ENCODE data around the gene DHRS2.

DHRS2 gene

DNA sequence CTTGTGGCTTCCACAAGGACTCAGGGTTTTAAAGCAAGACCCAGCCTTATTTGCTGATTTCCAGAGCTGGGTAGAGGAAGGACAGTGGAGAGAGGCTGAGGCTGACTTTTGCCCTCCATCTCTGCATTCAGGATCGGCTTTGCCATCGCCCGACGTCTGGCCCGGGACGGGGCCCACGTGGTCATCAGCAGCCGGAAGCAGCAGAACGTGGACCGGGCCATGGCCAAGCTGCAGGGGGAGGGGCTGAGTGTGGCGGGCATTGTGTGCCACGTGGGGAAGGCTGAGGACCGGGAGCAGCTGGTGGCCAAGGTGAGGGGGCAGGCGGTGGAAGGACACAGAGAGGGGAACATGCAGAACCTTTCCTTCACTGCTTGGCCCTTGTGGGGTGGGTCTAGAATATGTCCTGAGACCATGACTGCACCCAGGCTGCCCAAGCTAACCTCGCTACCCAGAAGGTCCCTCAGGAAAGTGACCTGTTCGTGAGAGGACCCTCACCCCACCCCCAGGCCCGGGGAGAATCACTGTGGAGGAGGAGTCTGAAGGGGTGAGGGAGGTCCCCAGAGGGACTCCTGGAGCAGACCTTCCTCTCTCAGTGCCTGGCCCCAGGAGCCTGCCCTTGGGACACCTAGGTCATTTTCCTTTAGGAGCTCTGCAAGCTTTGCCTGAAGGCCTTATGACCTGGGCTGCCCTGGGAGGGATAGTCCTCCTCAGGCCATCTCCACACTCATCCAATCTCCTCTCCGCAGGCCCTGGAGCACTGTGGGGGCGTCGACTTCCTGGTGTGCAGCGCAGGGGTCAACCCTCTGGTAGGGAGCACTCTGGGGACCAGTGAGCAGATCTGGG is 3.1 kb downstream of the DHRS2 start:
- no peak for DNase-seq (ENCODE audit: low read depth)
- H3K4me3 ChIP-seq (ENCODE audit: low read depth, low read length): no peak overlapping the region
- TF ChIP-seq, protein P1, sequence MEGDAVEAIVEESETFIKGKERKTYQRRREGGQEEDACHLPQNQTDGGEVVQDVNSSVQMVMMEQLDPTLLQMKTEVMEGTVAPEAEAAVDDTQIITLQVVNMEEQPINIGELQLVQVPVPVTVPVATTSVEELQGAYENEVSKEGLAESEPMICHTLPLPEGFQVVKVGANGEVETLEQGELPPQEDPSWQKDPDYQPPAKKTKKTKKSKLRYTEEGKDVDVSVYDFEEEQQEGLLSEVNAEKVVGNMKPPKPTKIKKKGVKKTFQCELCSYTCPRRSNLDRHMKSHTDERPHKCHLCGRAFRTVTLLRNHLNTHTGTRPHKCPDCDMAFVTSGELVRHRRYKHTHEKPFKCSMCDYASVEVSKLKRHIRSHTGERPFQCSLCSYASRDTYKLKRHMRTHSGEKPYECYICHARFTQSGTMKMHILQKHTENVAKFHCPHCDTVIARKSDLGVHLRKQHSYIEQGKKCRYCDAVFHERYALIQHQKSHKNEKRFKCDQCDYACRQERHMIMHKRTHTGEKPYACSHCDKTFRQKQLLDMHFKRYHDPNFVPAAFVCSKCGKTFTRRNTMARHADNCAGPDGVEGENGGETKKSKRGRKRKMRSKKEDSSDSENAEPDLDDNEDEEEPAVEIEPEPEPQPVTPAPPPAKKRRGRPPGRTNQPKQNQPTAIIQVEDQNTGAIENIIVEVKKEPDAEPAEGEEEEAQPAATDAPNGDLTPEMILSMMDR (IDR thresholded peaks at IDR 0.05; ENCODE audit: insufficient read depth, low read depth, low read length, missing control alignments): no peak

DNA sequence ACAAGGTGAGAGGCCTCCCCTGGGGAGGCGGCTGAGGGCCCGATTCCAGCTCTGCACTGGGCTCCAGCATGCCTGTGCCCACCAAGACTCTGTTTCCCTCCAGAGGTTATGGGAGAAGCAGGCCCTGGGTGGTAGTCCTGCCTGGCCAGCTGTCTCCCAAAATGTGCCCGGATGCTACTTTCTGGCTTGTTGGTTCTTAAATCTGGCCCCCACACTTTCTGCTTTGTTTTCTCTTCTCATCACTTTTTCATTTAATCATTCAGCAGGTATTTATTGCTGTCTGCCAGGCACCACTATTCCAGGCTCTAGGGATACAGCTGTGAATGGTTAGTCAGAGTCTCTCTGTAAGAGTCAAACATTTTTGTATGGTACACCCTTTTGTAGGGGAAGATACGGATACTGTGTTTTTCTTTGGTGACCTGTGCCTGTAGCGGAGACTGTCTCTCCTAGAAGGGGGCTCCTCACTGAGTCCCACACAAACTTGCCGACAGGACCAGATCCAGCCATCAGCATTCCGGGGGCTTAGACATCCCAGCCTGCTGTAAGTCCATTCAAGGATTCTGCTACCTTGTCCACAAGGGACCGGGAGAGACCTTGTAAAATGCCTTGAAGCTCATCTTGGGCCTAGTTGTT is 3.8 kb downstream of the DHRS2 start:
- TF ChIP-seq, protein P1 (IDR thresholded peaks at IDR 0.05; ENCODE audit: insufficient read depth, low read depth, low read length, missing control alignments): no peak
- H3K4me3 ChIP-seq (ENCODE audit: low read depth, low read length): no peak overlapping the region
- DNase-seq (ENCODE audit: low read depth): no peak

DNA sequence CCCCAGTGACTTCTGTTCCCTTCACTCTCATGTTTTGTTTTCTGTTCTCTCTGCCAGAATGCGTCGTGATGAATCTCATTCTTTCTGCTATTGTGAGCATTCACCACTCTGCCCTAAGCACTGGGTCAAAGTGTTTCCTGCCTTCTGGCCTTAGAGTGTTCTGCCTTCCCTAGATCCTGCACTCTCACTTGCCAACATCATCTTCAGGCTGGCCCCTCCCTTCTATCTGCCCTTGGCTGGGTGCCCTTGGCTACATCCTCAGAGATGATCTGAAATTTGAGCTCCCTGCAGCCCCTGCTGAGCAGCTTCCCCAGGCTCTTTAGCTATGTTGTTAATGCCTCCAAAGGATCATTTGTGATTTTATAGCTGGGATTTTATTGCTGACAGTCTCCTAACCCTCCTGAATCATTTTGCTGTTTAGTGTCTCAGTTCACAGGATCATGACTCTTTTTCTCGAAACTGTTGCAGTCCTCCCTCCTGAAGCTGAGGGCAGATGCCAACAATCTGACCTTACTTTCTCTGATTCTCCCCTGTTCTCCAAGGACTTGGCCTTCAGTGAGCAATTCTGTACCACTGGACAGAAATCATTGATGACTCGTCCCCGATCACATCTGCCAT is 4.5 kb downstream of the DHRS2 start:
- no peak overlapping the region for H3K4me3 ChIP-seq (ENCODE audit: low read depth, low read length)
- TF ChIP-seq, protein P1 (IDR thresholded peaks at IDR 0.05; ENCODE audit: insufficient read depth, low read depth, low read length, missing control alignments): no peak
- no peak for DNase-seq (ENCODE audit: low read depth)

DNA sequence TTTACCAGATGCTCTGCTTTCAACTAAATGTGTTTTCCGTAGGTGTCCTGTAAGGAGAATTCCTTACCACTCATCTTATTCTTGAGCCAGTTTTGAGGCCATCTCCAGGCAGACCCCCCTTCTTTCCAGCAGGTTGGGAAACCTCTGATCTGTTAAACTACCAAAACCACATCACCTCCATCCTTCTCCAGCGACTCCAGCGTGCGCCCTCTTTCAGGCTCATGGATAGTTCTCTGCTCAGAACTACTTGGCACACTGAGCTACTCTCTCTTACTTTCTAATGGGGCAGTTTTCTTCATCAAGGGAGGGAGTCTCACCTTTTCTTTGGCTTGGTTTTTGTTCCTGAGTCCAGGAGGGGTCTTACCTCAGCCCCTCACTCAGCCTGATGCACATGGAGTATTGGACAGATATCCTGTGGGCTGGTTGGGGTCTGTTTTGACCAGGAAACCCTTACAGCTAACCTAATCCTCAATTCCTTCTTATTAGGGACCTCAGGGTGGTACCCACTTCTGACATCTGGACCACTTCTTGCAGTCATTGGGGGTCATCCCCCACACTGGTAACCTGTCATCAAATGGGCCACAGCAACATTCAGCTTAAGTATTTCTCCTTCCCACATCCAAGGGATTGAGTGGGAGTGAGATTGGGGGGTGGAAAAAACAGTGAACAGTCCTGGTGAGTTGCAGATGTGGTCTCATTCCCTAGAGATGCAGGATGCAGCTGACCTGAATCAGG is 5.2 kb downstream of the DHRS2 start:
- TF ChIP-seq, protein P1 (IDR thresholded peaks at IDR 0.05; ENCODE audit: insufficient read depth, low read depth, low read length, missing control alignments): no peak
- no peak for DNase-seq (ENCODE audit: low read depth)
- H3K4me3 ChIP-seq (ENCODE audit: low read depth, low read length): no peak overlapping the region

DNA sequence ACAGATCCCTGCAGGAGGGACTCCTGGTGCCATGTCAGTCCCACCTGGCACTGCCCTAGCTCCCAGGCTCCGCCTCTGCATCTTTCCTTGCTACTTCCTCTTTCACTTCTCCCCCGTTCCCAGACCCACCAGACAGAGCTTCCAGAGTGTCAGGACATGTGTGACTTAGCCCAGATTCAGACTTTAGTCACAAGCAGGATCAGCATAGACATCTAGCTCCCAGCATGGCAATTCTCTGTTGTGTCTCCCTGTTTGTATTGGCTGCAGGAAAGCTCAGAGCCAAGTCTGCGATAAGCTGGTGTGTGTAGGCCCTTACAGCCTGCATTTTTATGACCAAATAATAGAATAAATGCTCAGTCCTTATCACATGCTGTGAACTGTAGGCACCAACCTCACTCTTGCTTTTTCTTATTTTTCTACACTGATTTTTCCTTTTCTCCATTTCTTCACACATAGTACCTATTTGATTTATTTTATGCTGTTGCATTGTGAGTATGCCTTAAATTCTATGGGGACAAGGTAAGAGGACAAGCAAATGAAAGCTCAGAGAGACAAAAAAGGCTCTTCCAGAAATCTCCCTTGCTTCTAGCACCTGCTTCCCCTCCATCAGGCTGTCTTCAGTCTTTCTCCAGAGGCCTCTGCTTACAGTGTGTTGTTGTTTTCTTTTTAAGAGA is 5.9 kb downstream of the DHRS2 start:
- H3K4me3 ChIP-seq (ENCODE audit: low read depth, low read length): no peak overlapping the region
- DNase-seq (ENCODE audit: low read depth): no peak
- TF ChIP-seq, protein P1 (IDR thresholded peaks at IDR 0.05; ENCODE audit: insufficient read depth, low read depth, low read length, missing control alignments): no peak

DNA sequence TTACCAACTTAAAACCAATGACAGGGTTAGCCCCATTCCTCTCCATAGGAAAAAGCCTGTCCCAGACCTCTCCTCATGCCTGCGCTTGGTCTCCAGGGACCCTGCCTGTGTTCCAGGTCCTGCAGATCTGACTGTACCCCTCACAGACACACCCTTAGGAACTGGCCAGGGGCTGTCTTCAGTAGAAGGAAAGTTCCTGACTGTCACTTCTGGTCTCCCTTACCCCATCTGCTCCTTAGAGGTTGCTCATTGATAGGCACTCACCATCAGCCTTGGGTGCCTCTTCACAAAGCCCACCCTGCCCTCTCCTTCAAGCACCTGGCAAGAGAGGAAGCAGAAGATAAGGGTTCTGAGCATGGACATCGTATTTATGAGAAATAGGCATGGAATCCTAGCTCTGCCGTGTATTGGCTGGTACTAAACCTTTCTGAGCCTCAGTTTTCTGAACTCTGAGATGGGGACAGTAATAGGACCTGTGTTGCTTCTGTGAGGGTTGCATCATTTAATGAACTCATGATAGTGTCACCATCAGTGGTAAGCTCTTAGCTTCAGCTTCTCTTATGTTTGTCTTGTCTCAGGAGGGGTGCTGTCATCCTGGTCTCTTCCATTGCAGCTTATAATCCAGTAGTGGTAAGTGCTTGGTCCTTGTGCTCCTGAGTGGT is 7.5 kb downstream of the DHRS2 start:
- TF ChIP-seq, protein P1 (IDR thresholded peaks at IDR 0.05; ENCODE audit: insufficient read depth, low read depth, low read length, missing control alignments): no peak
- H3K4me3 ChIP-seq (ENCODE audit: low read depth, low read length): no peak overlapping the region
- DNase-seq (ENCODE audit: low read depth): no peak

Measured in GM12865 (cell line).